SK-N-SH (cell line): ENCODE measurements around the gene PER1. TPM values are rescaled to one million over a fixed set of nuclear protein-coding genes. Genes with fewer than 3 reads are reported as not detected.

Experiments used
- CTCF ChIA-PET: fragments of 300-600, 350-600 bp; formaldehyde crosslinking; extraction: SDS; loops from one replicate; lab custom pipeline; 2021; lab: Yijun Ruan, JAX
- POLR2A ChIA-PET: fragments of 350-600 bp; sonication (Branson Sonifier 250); formaldehyde crosslinking; extraction: SDS; loops from one replicate; lab custom pipeline; 2020; ENCODE audit warnings: antibody characterized with exemption, inconsistent platforms; lab: Yijun Ruan, JAX
- DNase-seq: peaks from one replicate; pipeline ENCODE4 v3.0.0; 2012
- H2AFZ ChIP-seq: fragments of 200-600 bp; sonication (generic); 2 replicates; pipeline ENCODE4 v1.8.1; 2016; ENCODE audit warnings: antibody characterized with exemption, mild to moderate bottlenecking, low read depth
- H3F3A ChIP-seq: fragments of 200-600 bp; sonication (generic); replicated peaks from 2 replicates; pipeline ENCODE3; 2016; ENCODE audit warnings: antibody characterized with exemption, mild to moderate bottlenecking; ENCODE audit not compliant: insufficient read depth
- H3K27ac ChIP-seq, 2 experiments: fragments of 200-500 bp in 1 of 2; fragments of 200-600 bp in 1 of 2; sonication (Bioruptor generic) in 1 of 2; sonication (generic), shearing (Covaris generic) in 1 of 2; 2 replicates each; pipeline versions ENCODE4 v1.5.1 to v1.6.1; 2014 to 2016; ENCODE audit warnings: low read depth in 2 of 2, inconsistent platforms in 1 of 2, low read length in 1 of 2, mild to moderate bottlenecking in 1 of 2, mixed read lengths in 1 of 2
- H3K27me3 ChIP-seq: fragments of 200-600 bp; sonication (generic), shearing (Covaris generic); 2 replicates; pipeline ENCODE4 v1.6.1; 2016; ENCODE audit warnings: mixed run types; ENCODE audit not compliant: insufficient read depth
- H3K36me3 ChIP-seq, 2 experiments: fragments of 200-500 bp in 1 of 2; fragments of 200-600 bp in 1 of 2; sonication (Bioruptor generic) in 1 of 2; sonication (generic) in 1 of 2; replicated peaks in 1 of 2; 2 replicates each; pipeline versions ENCODE3 to v1.5.1; 2014 to 2016; ENCODE audit warnings: low read length in 1 of 2, mild to moderate bottlenecking in 1 of 2; ENCODE audit not compliant: insufficient read depth in 2 of 2, control insufficient read depth in 1 of 2
- H3K4me1 ChIP-seq, 2 experiments: fragments of 200-500 bp in 1 of 2; fragments of 200-600 bp in 1 of 2; sonication (Bioruptor generic) in 1 of 2; sonication (generic), shearing (Covaris generic) in 1 of 2; 2 replicates each; pipeline versions ENCODE4 v1.5.1 to v1.6.1; 2014 to 2016; ENCODE audit warnings: low read depth in 1 of 2, low read length in 1 of 2, mixed run types in 1 of 2; ENCODE audit not compliant: insufficient read depth in 2 of 2, control insufficient read depth in 1 of 2
- H3K4me2 ChIP-seq: fragments of 200-600 bp; sonication (generic), shearing (Covaris generic); 2 replicates; pipeline ENCODE4 v1.6.1; 2017; ENCODE audit warnings: mixed run types
- H3K4me3 ChIP-seq, 2 experiments: fragments of 200-500 bp in 1 of 2; fragments of 200-600 bp in 1 of 2; sonication (Bioruptor generic) in 1 of 2; sonication (generic), shearing (Covaris generic) in 1 of 2; 2 replicates each; pipeline versions ENCODE4 v1.5.1 to v1.8.1; 2014 to 2016; ENCODE audit warnings: low read depth in 2 of 2, inconsistent platforms in 1 of 2, low read length in 1 of 2, mild to moderate bottlenecking in 1 of 2, mixed read lengths in 1 of 2, moderate library complexity in 1 of 2
- H3K79me2 ChIP-seq: fragments of 200-600 bp; sonication (generic); 2 replicates; pipeline ENCODE4 v1.8.1; 2017; ENCODE audit warnings: mild to moderate bottlenecking; ENCODE audit not compliant: insufficient read depth
- H3K9ac ChIP-seq: fragments of 200-600 bp; sonication (generic); 2 replicates; pipeline ENCODE4 v1.6.1; 2017; ENCODE audit warnings: mixed run types
- H3K9me2 ChIP-seq: fragments of 200-600 bp; sonication (generic); 2 replicates; pipeline ENCODE4 v1.6.1; 2017; ENCODE audit warnings: mixed run types
- H3K9me3 ChIP-seq: fragments of 200-600 bp; sonication (generic); 2 replicates; pipeline ENCODE4 v1.6.1; 2017; ENCODE audit warnings: mixed run types, mild to moderate bottlenecking, moderate library complexity
- H4K20me1 ChIP-seq: fragments of 200-600 bp; sonication (generic); 2 replicates; pipeline ENCODE4 v1.6.1; 2017; ENCODE audit warnings: mild to moderate bottlenecking, mixed run types; ENCODE audit not compliant: insufficient read depth
- CHD2 ChIP-seq: fragments of 150-350 bp; IDR thresholded peaks from 2 replicates; pipeline ENCODE4 v1.6.1; 2018; ENCODE audit warnings: low read length; ENCODE audit not compliant: partially characterized antibody
- ELF1 ChIP-seq: IDR thresholded peaks from 2 replicates; pipeline ENCODE4 v1.4.0; 2012
- FOXM1 ChIP-seq: IDR thresholded peaks from 2 replicates; pipeline ENCODE4 v1.4.0; 2012; ENCODE audit warnings: low read depth, mild to moderate bottlenecking
- MXI1 ChIP-seq: IDR thresholded peaks from 2 replicates; pipeline ENCODE4 v1.6.1; 2012; ENCODE audit warnings: mild to moderate bottlenecking, low read depth, low read length, improper control_type of control experiment
- NFIC ChIP-seq: IDR thresholded peaks from 2 replicates; pipeline ENCODE4 v1.4.0; 2012; ENCODE audit warnings: borderline replicate concordance
- NRF1 ChIP-seq: IDR thresholded peaks from 2 replicates; pipeline ENCODE4 v1.6.1; 2012; ENCODE audit warnings: low read depth, mild to moderate bottlenecking, low read length
- RXRA ChIP-seq: IDR thresholded peaks from 2 replicates; pipeline ENCODE4 v1.4.0; 2012; ENCODE audit warnings: low read depth, mild to moderate bottlenecking, borderline replicate concordance
- SIN3A ChIP-seq: IDR thresholded peaks from 2 replicates; pipeline ENCODE4 v1.6.1; 2012; ENCODE audit warnings: low read depth, mild to moderate bottlenecking, low read length, moderate library complexity, borderline replicate concordance
- TCF12 ChIP-seq: IDR thresholded peaks from 2 replicates; pipeline ENCODE4 v1.4.0; 2012
- USF2 ChIP-seq: fragments of 150-350 bp; IDR thresholded peaks from 2 replicates; pipeline ENCODE4 v1.6.1; 2017; ENCODE audit warnings: antibody characterized with exemption, low read length, low read depth, borderline replicate concordance
- YY1 ChIP-seq: IDR thresholded peaks from 2 replicates; pipeline ENCODE4 v1.4.0; 2012; ENCODE audit warnings: low read depth, mild to moderate bottlenecking
- WGBS: methylation state at CpG from one replicate; pipeline ENCODE4 v1.1.6; 2017; ENCODE audit warnings: low lambda C conversion rate; 5-methylcytosine and 5-hydroxymethylcytosine counted together
- polyA plus RNA-seq, 3 experiments: library from polyadenylated mRNA; depleted of rRNA; stranded (reverse); fragments of >200 nt; gene quantifications; 2 replicates each; pipeline ENCODE4 v1.2.3, GENCODE V29; 2012

PER1 gene
- polyA plus RNA-seq, 1 of the 3 experiments (the other 2 are of a cell fraction) = 56.8 TPM

GRCh38 chr17:8163978-8164814, 12.0 kb upstream of the PER1 start:
- ChIA-PET CTCF (interaction anchor here (0.6 to 2.1 kb wide), 5 partner anchors 9 to 319 kb away, joined by 3 to 7 read pairs (median 5); no protein-coding TSS in a partner anchor), POLR2A (interaction anchor here (0.8 to 1.8 kb wide), 4 partner anchors 9 to 580 kb away, joined by 3 to 36 read pairs (median 4); partner anchors contain the start of gene MPDU1)
- H2AFZ ChIP-seq = peak overlapping the region; percentile 98; the same call in 1 of the 2 replicates
- H3K27ac ChIP-seq = peak overlapping the region; percentile 66 to 79
- H3K4me3 ChIP-seq = no peak overlapping the region
- peak overlapping the region; percentile 77; the same call in 1 of the 2 replicates for H3K4me2 ChIP-seq
- peaks cover 38% of the 10 kb centered on the region for H3F3A ChIP-seq
- H3K9me3 ChIP-seq = no peaks in the 10 kb centered on the region
- no peaks in the 10 kb centered on the region for H4K20me1 ChIP-seq
- no peak for DNase-seq
- no peaks in the 10 kb centered on the region for H3K9me2 ChIP-seq
- peaks cover 35% of the 10 kb centered on the region for H3K79me2 ChIP-seq
- peaks cover 25 to 27% of the 10 kb centered on the region in 2 experiments; a peak in 3 of 4 replicates for H3K4me1 ChIP-seq
- TF ChIP-seq YY1 (no peak), NFIC (no peak)
- H3K36me3 ChIP-seq = peaks cover 5 to 19% of the 10 kb centered on the region in 2 experiments
- peak overlapping the region; percentile 100 for H3K9ac ChIP-seq
- WGBS = 60% methylated on average over 13 of the region's 13 CpGs
- H3K27me3 ChIP-seq = no peaks in the 10 kb centered on the region

GRCh38 chr17:8162997-8163977, 11.1 kb upstream of the PER1 start:
- TF ChIP-seq MXI1 (no peak; the same call in 1 of the 2 replicates), NFIC (no peak), RXRA (no peak), SIN3A (no peak), TCF12 (no peak), NRF1 (no peak), FOXM1 (no peak), ELF1 (no peak), USF2 (no peak), CHD2 (no peak)
- no peaks in the 10 kb centered on the region for H3K9me3 ChIP-seq
- POLR2A ChIA-PET = interaction anchor here (0.7 to 1.8 kb wide), 4 partner anchors 10 to 41 kb away, joined by 3 to 36 read pairs (median 4); no protein-coding TSS in a partner anchor
- peaks cover 9 to 23% of the 10 kb centered on the region in 2 experiments for H3K36me3 ChIP-seq
- H3K4me2 ChIP-seq = peak overlapping the region; percentile 77
- peak overlapping the region; percentile 100 for H3K9ac ChIP-seq
- peaks cover 41% of the 10 kb centered on the region for H3F3A ChIP-seq
- H3K9me2 ChIP-seq = no peaks in the 10 kb centered on the region
- CTCF ChIA-PET = interaction anchor here (0.6 to 9.4 kb wide), 6 partner anchors 10 to 69 kb away, joined by 3 to 98 read pairs (median 6); partner anchors contain the start of gene HES7
- peaks cover 38% of the 10 kb centered on the region for H3K79me2 ChIP-seq
- peak overlapping the region; percentile 64 to 88 for H3K4me3 ChIP-seq
- peak overlapping the region; percentile 66 to 79 for H3K27ac ChIP-seq
- no peaks in the 10 kb centered on the region for H4K20me1 ChIP-seq
- H2AFZ ChIP-seq = peak overlapping the region; percentile 98
- H3K27me3 ChIP-seq = no peaks in the 10 kb centered on the region
- DNase-seq = peak; percentile 93
- WGBS = 22% methylated on average over 20 of the region's 55 CpGs
- peaks cover 25 to 29% of the 10 kb centered on the region in 2 experiments; a peak in 3 of 4 replicates for H3K4me1 ChIP-seq
